NCI-H1417 treated with DMSO at 0.1 percent for 48 hours (cell line): ENCODE data around the gene ANKRD52.
"Not testable (repeated sequence)": the region's sequence is repeated elsewhere in the genome, so short reads cannot be mapped to it uniquely, and the experiment has no call there.

ENCODE experiments used
- DNase-seq: peaks from one replicate; lab custom pipeline; 2025; lab: John Stamatoyannopoulos, UW

Gene ANKRD52

GRCh38 chr12:56258068-56258819 lies at the start of gene ANKRD52:
ANKRD52 (minus strand) TSS chr12:56258384; CDS start chr12:56258269, 115 bp downstream.
- peak; percentile 24 for DNase-seq

GRCh38 chr12:56307221-56307965 lies 49.2 kb upstream of the ANKRD52 start:
- no peak for DNase-seq

GRCh38 chr12:56304872-56305590 lies 46.8 kb upstream of the ANKRD52 start:
- DNase-seq, result no peak

- no peak for DNase-seq
These were observed 46.1 kb upstream of the ANKRD52 start for GRCh38 chr12:56304276-56304675.

GRCh38 chr12:56300644-56301464 lies 42.7 kb upstream of the ANKRD52 start:
- no peak for DNase-seq

GRCh38 chr12:56299853-56300643 lies 41.9 kb upstream of the ANKRD52 start, which contains the start of gene CS:
CS (minus strand) TSS chr12:56300330; CDS start chr12:56300201, 129 bp downstream.
- peak; percentile 99 for DNase-seq

GRCh38 chr12:56299308-56299852 lies 41.2 kb upstream of the ANKRD52 start:
- no peak for DNase-seq

GRCh38 chr12:56298828-56299227 lies 40.6 kb upstream of the ANKRD52 start:
- DNase-seq, result no peak

- DNase-seq, result no peak
These were observed 39.2 kb upstream of the ANKRD52 start for GRCh38 chr12:56297400-56297799.

GRCh38 chr12:56296295-56296694 lies 38.1 kb upstream of the ANKRD52 start:
- no peak for DNase-seq

- no peak for DNase-seq
These were observed 35.6 kb upstream of the ANKRD52 start for GRCh38 chr12:56293795-56294194.

- DNase-seq, result no peak
These were observed 30.7 kb upstream of the ANKRD52 start for GRCh38 chr12:56288705-56289387.

- DNase-seq, result no peak
These were observed 28.1 kb upstream of the ANKRD52 start for GRCh38 chr12:56286044-56286830.

GRCh38 chr12:56284263-56284662 lies 26.1 kb upstream of the ANKRD52 start:
- not testable (repeated sequence) for DNase-seq

GRCh38 chr12:56282579-56282978 lies 24.4 kb upstream of the ANKRD52 start:
- no peak for DNase-seq

GRCh38 chr12:56282030-56282429 lies 23.8 kb upstream of the ANKRD52 start:
- DNase-seq, result no peak

GRCh38 chr12:56280849-56281248 lies 22.7 kb upstream of the ANKRD52 start:
- no peak for DNase-seq

- no peak for DNase-seq
These were observed 20.7 kb upstream of the ANKRD52 start for GRCh38 chr12:56278905-56279304.

- no peak for DNase-seq
These were observed 16.1 kb upstream of the ANKRD52 start for GRCh38 chr12:56274299-56274698.
